Common myeloid progenitor, CD34-positive (primary cell): Measurements from ENCODE around the gene POU5F2.

ENCODE experiments used
- CTCF ChIA-PET: fragments of 350-600 bp; sonication (Branson Sonifier 250); formaldehyde crosslinking; loops from one replicate; lab custom pipeline; 2021; ENCODE audit warnings: antibody characterized with exemption; lab: Charles Lee
- POLR2A ChIA-PET: fragments of 350-600 bp; sonication (Branson Sonifier 250); formaldehyde crosslinking; loops from one replicate; lab custom pipeline; 2021; ENCODE audit warnings: antibody characterized with exemption; lab: Charles Lee
- DNase-seq, 3 donors: peaks; one replicate each; pipeline versions ENCODE4 v3.0.0 to v3.0.0-alpha.2; 2013
- H3K27ac ChIP-seq, 2 experiments: 1 replicate in 1 of 2; 2 replicates in 1 of 2; pipeline ENCODE4 v1.7.0; 2013; ENCODE audit warnings: inconsistent platforms in 2 of 2, low read length in 2 of 2, mild to moderate bottlenecking in 2 of 2, low read depth in 1 of 2, moderate library complexity in 1 of 2; ENCODE audit not compliant: severe bottlenecking in 2 of 2, insufficient read depth in 1 of 2, poor library complexity in 1 of 2
- H3K27me3 ChIP-seq, 5 experiments: replicated peaks in 2 of 5; 1 replicate in 3 of 5; 2 replicates in 2 of 5; pipeline versions ENCODE4 v1.6.1 to v1.7.0; 2013; ENCODE audit warnings: low read length in 4 of 5, mild to moderate bottlenecking in 2 of 5, moderate library complexity in 2 of 5, inconsistent platforms in 1 of 5; ENCODE audit not compliant: insufficient read depth in 5 of 5, control insufficient read depth in 4 of 5
- H3K36me3 ChIP-seq, 4 experiments: 1 replicate in 2 of 4; 2 replicates in 2 of 4; pipeline versions ENCODE4 v1.6.1 to v1.7.0; 2013; ENCODE audit warnings: low read length in 3 of 4, control low read depth in 1 of 4, mild to moderate bottlenecking in 1 of 4; ENCODE audit not compliant: control insufficient read depth in 4 of 4, insufficient read depth in 4 of 4
- H3K4me1 ChIP-seq, 4 experiments: 1 replicate in 3 of 4; 2 replicates in 1 of 4; pipeline versions ENCODE4 v1.6.1 to v1.7.1; 2013; ENCODE audit warnings: low read length in 3 of 4, mild to moderate bottlenecking in 3 of 4, control low read depth in 1 of 4, inconsistent platforms in 1 of 4, moderate library complexity in 1 of 4; ENCODE audit not compliant: control insufficient read depth in 4 of 4, insufficient read depth in 4 of 4; ENCODE audit errors: control extremely low read depth in 1 of 4
- H3K4me3 ChIP-seq, 7 experiments: 1 replicate in 4 of 7; 2 replicates in 3 of 7; pipeline versions ENCODE4 v1.5.1 to v1.7.0; 2013; ENCODE audit warnings: mild to moderate bottlenecking in 7 of 7, low read length in 6 of 7, moderate library complexity in 6 of 7, inconsistent platforms in 2 of 7, low read depth in 2 of 7, control low read depth in 1 of 7; ENCODE audit not compliant: insufficient read depth in 4 of 7, control insufficient read depth in 1 of 7; ENCODE audit errors: extremely low read depth in 1 of 7
- H3K9me3 ChIP-seq, 5 experiments: 1 replicate in 4 of 5; 2 replicates in 1 of 5; pipeline versions ENCODE4 v1.6.1 to v1.7.1; 2013; ENCODE audit warnings: low read length in 4 of 5, mild to moderate bottlenecking in 2 of 5, inconsistent platforms in 1 of 5, low read depth in 1 of 5, moderate library complexity in 1 of 5; ENCODE audit not compliant: control insufficient read depth in 4 of 5, insufficient read depth in 2 of 5; ENCODE audit errors: control extremely low read depth in 1 of 5
- WGBS: methylation state at CpG from one replicate; pipeline ENCODE4 v1.1.5; 2013; ENCODE audit not compliant: insufficient coverage; 5-methylcytosine and 5-hydroxymethylcytosine counted together

Gene POU5F2

DNA sequence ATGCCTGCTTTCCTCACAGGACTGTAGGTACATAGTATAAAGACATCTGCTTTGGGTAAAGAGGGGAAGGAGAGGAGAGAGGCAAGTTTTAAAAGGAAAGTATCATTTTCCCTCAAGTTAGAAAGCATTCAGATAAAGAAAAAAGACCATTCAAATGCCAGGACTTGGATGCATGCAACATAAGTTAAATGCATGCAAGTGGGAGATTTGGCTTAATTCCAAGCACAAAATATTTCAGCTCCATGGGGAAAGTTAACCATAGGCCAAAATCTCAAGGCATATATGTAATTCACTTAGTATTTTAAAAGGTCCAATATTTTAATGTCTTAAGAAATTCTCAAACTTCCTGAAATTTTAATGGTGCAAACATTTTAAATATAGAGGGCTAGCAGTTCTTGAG is 36.4 kb downstream of the POU5F2 start:
- DNase-seq, result no peak
- CTCF ChIA-PET, result no interaction called here
- POLR2A ChIA-PET, result no interaction called here

DNA sequence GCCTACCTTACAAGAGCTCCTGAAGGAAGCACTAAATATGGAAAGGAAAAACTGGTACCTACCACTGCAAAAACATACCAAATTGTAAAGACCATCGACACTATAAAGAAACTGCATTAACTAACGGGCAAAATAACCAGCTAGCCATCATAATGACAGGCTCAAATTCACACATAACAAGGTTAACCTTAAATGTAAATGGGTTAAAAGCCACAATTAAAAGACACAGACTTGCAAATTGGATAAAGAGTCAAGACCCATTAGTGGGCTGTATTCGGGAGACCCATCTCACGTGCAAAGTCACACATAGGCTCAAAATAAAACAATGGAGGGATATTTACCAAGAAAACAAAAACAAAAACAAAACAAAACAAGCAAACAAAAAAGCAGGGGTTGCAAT is 49.4 kb downstream of the POU5F2 start:
- no peak overlapping the region for H3K27ac ChIP-seq
- no peak overlapping the region for H3K4me3 ChIP-seq
- H3K9me3 ChIP-seq, result peaks cover 0 to 22% (median 3%) of the 10 kb centered on the region in 5 experiments
- POLR2A ChIA-PET, result no interaction called here
- WGBS, result 93% methylated on average over 2 of the region's 4 CpGs
- no peaks in the 10 kb centered on the region for H3K27me3 ChIP-seq
- no peak for DNase-seq
- H3K36me3 ChIP-seq, result peaks cover 0 to 7% (median 2%) of the 10 kb centered on the region in 4 experiments
- H3K4me1 ChIP-seq, result no peaks in the 10 kb centered on the region
- CTCF ChIA-PET, result interaction anchor here (0.8 kb wide), 1 partner anchor 24 kb away, joined by 3 read pairs; no protein-coding TSS in a partner anchor

More for the DNA sequence above, 36.4 kb downstream of the POU5F2 start:
- no peak overlapping the region for H3K4me3 ChIP-seq
- H3K27me3 ChIP-seq, result no peaks in the 10 kb centered on the region
- no peaks in the 10 kb centered on the region for H3K9me3 ChIP-seq
- H3K4me1 ChIP-seq, result no peaks in the 10 kb centered on the region
- no peak overlapping the region for H3K27ac ChIP-seq
- H3K36me3 ChIP-seq, result peaks cover 0 to 3% (median 0%) of the 10 kb centered on the region in 4 experiments
